HG02623 (cell line): ENCODE measurements around the gene CNTNAP2.

Source experiments
- ATAC-seq: cut with Tn5 transposase; IDR thresholded peaks from one replicate; pipeline ENCODE4 v1.9.1; 2021; ENCODE audit warnings: moderate library complexity; ENCODE audit not compliant: unreplicated experiment

CNTNAP2 gene

DNA sequence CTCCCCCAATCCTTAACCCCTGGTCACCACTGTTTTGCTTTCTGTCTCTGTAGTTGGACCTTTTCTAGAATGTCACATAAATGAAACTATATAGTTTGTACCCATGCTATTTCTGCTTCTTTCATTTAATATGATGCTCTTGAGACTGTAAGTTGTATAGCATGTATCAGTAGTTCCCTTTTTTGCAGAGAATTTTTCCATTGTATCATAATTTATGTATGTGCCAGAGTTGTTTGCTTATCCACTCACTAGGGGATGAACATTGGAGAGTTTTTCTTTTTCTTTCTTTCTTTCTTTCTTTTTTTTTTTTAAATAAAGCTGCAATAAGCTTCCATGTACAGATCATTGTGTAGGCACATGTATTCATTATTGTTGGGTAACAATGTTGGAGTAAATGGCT lies 544.8 kb downstream of the CNTNAP2 start:
- no peak for ATAC-seq

DNA sequence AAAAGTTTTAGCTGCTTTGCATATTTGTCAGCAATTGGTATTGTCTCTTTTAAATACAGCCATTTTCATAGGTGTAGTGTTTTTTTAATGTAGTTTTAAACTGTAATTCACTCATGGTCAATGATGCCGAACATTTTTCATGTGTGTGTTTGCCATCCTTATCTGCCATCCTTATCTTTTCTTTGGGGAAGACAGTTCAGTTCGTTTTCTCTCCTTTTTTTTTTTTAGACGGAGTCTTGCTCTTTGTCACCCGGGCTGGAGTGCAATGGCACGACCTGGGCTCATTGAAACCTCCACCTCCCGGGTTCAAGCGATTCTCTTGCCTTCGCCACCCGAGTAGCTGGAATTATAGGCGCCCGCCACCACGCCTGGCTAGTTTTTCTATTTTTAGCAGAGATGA lies 545.3 kb downstream of the CNTNAP2 start:
- ATAC-seq: no peak

GRCh38 chr7:146665023-146665422 lies 548.4 kb downstream of the CNTNAP2 start:
- ATAC-seq: no peak

DNA sequence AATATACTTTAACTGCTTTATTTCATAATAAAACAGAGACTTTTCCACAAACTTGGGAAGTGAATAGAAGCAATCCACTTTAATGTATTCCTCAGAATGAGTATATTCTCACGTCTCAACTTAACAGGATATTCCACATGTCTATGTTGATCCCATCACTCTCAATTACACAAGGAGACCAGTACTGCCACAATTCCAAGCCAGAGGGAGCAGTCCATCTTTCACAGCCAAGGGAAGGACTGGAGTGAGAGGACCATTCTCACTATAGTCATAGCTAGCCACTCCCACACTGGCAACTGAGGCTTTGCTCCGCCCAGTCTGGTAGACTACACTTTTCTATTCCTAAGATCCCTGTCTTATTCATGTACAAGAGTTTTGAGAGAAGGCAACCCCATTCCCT lies 553.9 kb downstream of the CNTNAP2 start:
- ATAC-seq: no peak

DNA sequence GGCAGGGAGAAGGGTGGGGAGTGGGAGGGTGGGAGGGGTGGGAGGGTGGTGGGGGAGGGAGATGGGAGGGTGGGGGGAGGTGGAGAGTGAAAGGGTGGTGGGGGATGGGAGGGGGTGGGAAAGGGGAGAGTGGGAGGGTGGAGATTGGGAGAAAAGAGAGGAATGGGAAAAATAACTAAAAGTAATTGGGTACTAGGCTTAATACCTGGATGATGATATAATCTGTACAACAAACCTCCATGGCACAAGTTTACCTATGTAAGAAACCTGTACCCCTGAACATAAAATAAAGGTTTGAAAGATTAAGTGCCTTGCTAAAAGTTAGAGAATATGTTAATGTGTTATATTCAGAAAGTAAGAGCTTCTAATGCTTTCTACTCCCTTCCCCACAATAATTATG lies 564.9 kb downstream of the CNTNAP2 start:
- no peak for ATAC-seq

DNA sequence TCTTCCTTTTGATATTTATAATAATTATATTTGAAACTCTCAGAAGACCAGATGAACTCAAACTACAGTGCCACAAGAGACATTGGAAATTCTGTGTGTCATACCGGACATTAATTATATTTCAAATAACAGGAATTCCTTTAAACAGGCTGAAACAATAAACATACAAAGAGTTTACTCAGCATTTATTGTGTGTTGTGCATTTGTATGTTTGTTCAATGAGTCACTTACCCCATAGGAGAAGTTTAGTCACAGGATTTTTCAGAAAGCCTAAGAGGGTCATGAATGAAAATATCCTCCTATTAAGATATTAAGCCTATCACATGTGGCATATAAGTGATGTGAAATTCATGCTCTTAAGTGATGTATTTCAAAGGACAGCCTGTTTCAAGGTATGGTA lies 566.8 kb downstream of the CNTNAP2 start:
- no peak for ATAC-seq

DNA sequence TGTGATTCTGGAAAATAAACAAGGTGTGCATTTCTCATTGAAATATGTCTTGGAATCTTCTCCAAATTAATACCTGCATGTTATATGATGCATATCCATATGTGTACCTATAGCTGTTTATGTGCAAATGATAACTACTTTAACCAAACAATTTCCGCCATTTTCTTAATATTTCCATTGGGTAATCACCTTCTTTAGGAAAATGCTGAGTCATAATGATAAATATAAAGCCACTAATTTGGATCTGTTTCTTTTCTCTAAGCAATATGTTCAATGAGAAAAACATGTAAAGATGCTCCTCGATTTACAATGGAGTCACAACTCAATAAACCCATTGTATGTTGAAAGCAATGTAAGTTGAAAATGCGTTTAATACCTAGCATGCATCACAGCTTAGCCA lies 574.4 kb downstream of the CNTNAP2 start:
- ATAC-seq: no peak

DNA sequence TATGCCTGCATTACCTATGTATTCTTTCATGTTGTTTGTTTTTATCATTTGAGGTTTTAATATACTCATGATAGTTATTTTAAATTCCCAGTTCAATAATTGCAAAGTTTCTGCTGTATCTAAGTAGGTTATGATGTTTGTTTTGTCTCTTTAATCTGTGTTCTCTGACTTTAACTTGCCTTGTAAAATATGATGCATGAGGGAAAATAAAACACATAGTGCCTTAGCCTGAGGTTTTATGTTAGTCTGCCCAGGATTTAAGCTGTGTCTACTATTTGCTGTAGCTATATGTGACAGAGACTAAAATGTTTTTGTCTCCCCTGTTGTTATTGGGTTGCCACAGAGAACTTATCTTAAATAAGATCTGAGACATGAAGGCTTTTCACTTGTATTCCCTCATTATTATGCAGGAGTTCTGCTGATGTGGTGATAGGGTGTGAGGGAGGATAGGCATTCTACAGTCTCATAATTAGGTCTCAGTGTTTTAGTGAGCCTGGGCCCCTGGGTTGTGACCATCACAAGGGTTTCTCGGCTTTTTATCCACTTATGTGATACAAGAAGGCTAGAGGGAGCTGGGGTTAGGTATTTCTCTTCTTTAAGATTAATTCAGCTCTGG lies 582.5 kb downstream of the CNTNAP2 start:
- no peak for ATAC-seq

DNA sequence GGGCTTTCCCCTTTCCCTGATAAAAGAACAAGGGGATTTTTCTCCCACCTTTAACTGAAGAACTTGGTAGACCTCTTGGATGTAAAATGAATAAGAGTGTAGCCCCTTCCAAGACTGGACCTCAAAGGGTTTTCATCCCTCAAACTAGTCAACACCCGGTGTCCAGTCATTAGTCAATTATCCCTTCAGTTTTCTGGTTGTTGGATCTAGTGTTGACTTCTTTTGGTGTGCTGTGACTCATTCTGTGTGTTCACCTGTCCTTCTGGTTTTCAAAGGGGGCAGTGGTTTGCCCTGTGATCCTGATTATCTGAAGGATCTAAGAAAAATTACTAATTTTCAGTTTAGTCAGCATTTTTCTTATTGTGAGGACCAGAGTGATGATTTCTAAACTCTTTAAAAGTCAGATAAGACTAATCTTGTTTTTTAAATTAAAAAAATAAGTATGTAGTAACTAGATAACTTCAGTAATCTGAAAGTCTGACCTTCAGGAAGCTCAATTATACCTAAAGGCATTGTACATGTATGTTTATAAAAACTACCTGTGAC lies 583.5 kb downstream of the CNTNAP2 start:
- ATAC-seq: no peak

GRCh38 chr7:146701166-146701565 lies 584.6 kb downstream of the CNTNAP2 start:
- ATAC-seq: no peak

- ATAC-seq: no peak
These were observed 586.3 kb downstream of the CNTNAP2 start for GRCh38 chr7:146702898-146703297.

DNA sequence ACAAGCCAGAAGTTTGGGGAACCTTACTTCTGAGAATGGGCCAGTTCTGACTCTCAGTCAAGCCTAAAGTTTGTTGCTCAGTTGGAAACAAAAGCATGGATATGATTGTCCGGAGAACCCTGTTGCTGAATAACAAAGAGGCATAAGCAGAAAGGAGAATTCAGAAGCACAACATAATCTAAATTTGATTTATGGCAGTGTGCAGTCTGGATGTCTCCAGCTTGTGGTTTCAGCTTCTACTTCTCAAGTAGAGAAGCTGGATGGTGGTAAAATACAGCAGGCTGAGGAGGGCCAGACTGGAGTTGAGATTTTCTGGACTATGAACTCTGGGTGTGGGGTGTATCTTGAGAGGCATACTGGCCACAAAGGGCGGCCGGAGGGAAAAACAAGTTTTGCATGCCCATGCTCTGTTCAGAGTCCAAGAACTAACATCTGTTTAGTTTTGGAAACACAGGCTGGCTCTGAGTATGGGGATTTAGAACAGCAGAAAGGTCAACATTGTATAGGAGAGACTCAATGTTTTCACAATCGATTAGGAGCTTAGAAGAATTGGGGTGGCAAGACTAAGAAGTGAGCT lies 592.9 kb downstream of the CNTNAP2 start:
- no peak for ATAC-seq

- ATAC-seq: no peak
These were observed 596.6 kb downstream of the CNTNAP2 start for GRCh38 chr7:146713205-146713604.

DNA sequence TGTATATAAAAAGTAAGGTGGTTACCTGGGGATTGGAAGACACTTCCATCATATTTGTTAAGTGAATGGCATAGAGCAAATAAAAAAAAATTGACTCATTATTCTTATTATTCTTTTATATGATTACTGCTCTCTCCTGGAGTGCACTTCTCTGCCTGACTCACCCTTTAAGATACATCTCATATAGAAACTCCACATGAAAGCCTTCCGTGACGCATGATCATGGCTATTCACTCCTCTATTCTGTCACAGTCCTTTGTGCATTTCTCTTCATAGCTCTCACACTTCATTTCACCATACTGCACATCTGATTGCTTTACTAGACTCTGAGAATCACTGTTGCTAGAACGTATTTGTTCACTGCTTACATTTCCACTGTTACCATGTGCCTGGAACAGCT lies 597.3 kb downstream of the CNTNAP2 start:
- no peak for ATAC-seq

GRCh38 chr7:146720195-146720594 lies 603.6 kb downstream of the CNTNAP2 start:
- no peak for ATAC-seq

GRCh38 chr7:146722986-146723385 lies 606.4 kb downstream of the CNTNAP2 start:
- ATAC-seq: no peak

GRCh38 chr7:146725520-146725919 lies 608.9 kb downstream of the CNTNAP2 start:
- ATAC-seq: no peak

DNA sequence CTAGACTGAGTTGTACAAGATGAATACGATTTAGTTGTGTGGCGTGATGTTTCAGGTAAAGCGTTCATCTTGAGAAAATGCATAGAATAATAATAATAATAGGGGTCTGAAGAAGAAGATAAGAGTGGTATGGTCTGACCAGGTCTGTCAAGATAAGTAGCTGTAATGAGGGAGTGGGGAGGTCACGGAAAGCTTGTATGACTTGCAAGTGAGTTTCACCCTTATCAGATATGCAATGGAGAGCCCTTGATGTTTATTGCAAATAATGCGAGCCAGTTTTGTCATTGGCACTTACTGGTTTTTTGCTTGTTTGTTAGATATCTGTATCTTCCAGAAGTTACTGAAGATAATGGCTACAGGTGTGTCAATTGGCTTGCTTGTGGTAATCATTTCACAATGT lies 611.5 kb downstream of the CNTNAP2 start:
- no peak for ATAC-seq

GRCh38 chr7:146728611-146729010 lies 612.0 kb downstream of the CNTNAP2 start:
- ATAC-seq: no peak

DNA sequence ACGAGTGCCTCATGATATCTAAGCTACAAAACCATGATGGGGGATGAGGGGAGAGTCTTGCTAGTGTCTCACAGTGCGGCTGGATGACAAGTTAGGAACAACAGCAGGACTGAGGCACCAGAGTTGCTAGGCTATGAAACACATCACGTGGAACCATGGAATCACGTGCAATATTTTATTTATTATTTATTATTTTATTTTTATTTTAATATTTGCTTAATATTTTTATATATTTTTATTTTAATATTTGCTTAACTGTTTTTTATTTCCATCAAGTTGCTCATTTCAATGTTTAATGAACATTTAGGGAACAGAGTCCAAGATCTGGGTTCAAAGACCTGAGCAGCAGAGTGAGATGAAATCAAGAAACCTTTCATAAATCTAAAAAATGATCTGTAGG lies 614.6 kb downstream of the CNTNAP2 start:
- ATAC-seq: no peak

DNA sequence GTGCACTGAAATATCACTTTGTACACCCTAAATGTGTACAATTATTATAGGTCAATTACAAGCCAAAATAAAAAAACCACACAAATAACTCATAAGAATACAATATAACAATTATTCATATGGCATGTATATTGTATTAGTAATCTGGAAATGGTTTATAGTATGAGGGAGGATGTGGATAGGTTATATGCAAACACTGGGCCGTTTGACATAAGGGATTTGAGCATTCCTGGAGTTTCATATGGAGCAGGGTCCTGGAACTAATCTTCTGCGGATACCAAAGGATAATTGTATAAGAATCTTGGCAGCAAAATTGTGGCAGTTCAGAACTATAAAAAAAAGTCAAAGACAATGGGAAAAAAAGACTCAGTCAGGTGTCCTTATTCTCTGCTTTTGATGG lies 619.4 kb downstream of the CNTNAP2 start:
- no peak for ATAC-seq

- ATAC-seq: no peak
These were observed 620.0 kb downstream of the CNTNAP2 start for GRCh38 chr7:146736446-146737190.
